MM.1S (cell line): ENCODE results near the gene ITGA8.

ENCODE experiments used
- CTCF ChIP-seq: fragments of 300-600 bp; sonication (generic); IDR thresholded peaks from 2 replicates; pipeline ENCODE4 v1.5.1; 2016; ENCODE audit warnings: antibody characterized with exemption, low read length, mixed read lengths
- EZH2 ChIP-seq: fragments of 300-600 bp; sonication (generic); optimal IDR thresholded peaks from 2 replicates; pipeline ENCODE3; 2017; ENCODE audit warnings: low read depth, mild to moderate bottlenecking, antibody characterized with exemption, low read length, mixed read lengths

- no peak for TF ChIP-seq CTCF
- TF ChIP-seq EZH2: no peak
These were observed 92.8 kb downstream of the ITGA8 start for GRCh38 chr10:15626937-15627336.
